OCI-LY1 (cell line): ENCODE results near the gene ME3.

Source experiments
- H2AFZ ChIP-seq: fragments of 200-600 bp; sonication (generic), shearing (Covaris generic); 2 replicates; pipeline ENCODE4 v1.6.0; 2014; ENCODE audit warnings: antibody characterized with exemption, mild to moderate bottlenecking, low read length
- H3F3A ChIP-seq: fragments of 200-600 bp; sonication (generic), shearing (Covaris generic); 2 replicates; pipeline ENCODE4 v1.6.0; 2014; ENCODE audit warnings: mild to moderate bottlenecking, antibody characterized with exemption, low read length, moderate library complexity; ENCODE audit not compliant: insufficient read depth
- H3K27ac ChIP-seq: fragments of 200-600 bp; sonication (generic); 2 replicates; pipeline ENCODE4 v1.5.1; 2014; ENCODE audit warnings: low read length, mixed run types, mild to moderate bottlenecking, low read depth; ENCODE audit not compliant: poor library complexity, severe bottlenecking
- H3K27me3 ChIP-seq: fragments of 200-600 bp; sonication (generic); 2 replicates; pipeline ENCODE4 v1.6.0; 2014; ENCODE audit warnings: antibody characterized with exemption, mild to moderate bottlenecking, low read length, moderate library complexity; ENCODE audit not compliant: insufficient read depth
- H3K36me3 ChIP-seq: fragments of 200-600 bp; sonication (generic); 2 replicates; pipeline ENCODE4 v1.6.1; 2014; ENCODE audit warnings: mild to moderate bottlenecking, antibody characterized with exemption, low read length, moderate library complexity, mixed read lengths; ENCODE audit not compliant: insufficient read depth
- H3K4me1 ChIP-seq: fragments of 200-600 bp; sonication (generic); 2 replicates; pipeline ENCODE4 v1.5.1; 2014; ENCODE audit warnings: mild to moderate bottlenecking, low read length, moderate library complexity; ENCODE audit not compliant: insufficient read depth, severe bottlenecking
- H3K4me2 ChIP-seq: fragments of 200-600 bp; sonication (generic), shearing (Covaris generic); 2 replicates; pipeline ENCODE4 v1.6.1; 2014; ENCODE audit warnings: low read length
- H3K4me3 ChIP-seq: fragments of 200-600 bp; sonication (generic); 2 replicates; pipeline ENCODE4 v1.5.1; 2014; ENCODE audit warnings: low read length, low read depth, mild to moderate bottlenecking, mixed read lengths; ENCODE audit not compliant: poor library complexity, severe bottlenecking
- H3K79me2 ChIP-seq: fragments of 200-600 bp; shearing (Covaris generic); 2 replicates; pipeline ENCODE4 v1.6.1; 2016; ENCODE audit warnings: mixed run types, low read length, mixed read lengths; ENCODE audit not compliant: insufficient read depth
- H3K9ac ChIP-seq: fragments of 200-600 bp; sonication (generic), shearing (Covaris generic); 2 replicates; pipeline ENCODE4 v1.6.1; 2014; ENCODE audit warnings: mild to moderate bottlenecking, low read length, mixed read lengths
- H3K9me2 ChIP-seq: fragments of 200-600 bp; sonication (generic), shearing (Covaris generic); 2 replicates; pipeline ENCODE4 v1.6.1; 2014; ENCODE audit warnings: low read depth, mild to moderate bottlenecking, low read length, mixed read lengths
- H3K9me3 ChIP-seq: fragments of 200-600 bp; shearing (Covaris generic); 2 replicates; pipeline ENCODE4 v1.6.1; 2014; ENCODE audit warnings: low read length, mixed read lengths
- H4K20me1 ChIP-seq: fragments of 200-600 bp; sonication (generic), shearing (Covaris generic); 2 replicates; pipeline ENCODE4 v1.6.0; 2016; ENCODE audit warnings: mild to moderate bottlenecking, low read length; ENCODE audit not compliant: insufficient read depth
- EZH2 ChIP-seq: fragments of 200-600 bp; sonication (generic), shearing (Covaris generic); IDR thresholded peaks from 2 replicates; pipeline ENCODE4 v1.8.0; 2017; ENCODE audit warnings: borderline replicate concordance, mixed run types, mild to moderate bottlenecking, antibody characterized with exemption, low read length, moderate library complexity, mixed read lengths
- TF ChIP-seq, protein P1 (sequence below): fragments of 200-600 bp; sonication (generic), shearing (Covaris generic); IDR thresholded peaks from 2 replicates; pipeline ENCODE4 v1.5.1; 2017; ENCODE audit warnings: mild to moderate bottlenecking, antibody characterized with exemption, low read length, moderate library complexity, mixed read lengths

ME3 gene

DNA sequence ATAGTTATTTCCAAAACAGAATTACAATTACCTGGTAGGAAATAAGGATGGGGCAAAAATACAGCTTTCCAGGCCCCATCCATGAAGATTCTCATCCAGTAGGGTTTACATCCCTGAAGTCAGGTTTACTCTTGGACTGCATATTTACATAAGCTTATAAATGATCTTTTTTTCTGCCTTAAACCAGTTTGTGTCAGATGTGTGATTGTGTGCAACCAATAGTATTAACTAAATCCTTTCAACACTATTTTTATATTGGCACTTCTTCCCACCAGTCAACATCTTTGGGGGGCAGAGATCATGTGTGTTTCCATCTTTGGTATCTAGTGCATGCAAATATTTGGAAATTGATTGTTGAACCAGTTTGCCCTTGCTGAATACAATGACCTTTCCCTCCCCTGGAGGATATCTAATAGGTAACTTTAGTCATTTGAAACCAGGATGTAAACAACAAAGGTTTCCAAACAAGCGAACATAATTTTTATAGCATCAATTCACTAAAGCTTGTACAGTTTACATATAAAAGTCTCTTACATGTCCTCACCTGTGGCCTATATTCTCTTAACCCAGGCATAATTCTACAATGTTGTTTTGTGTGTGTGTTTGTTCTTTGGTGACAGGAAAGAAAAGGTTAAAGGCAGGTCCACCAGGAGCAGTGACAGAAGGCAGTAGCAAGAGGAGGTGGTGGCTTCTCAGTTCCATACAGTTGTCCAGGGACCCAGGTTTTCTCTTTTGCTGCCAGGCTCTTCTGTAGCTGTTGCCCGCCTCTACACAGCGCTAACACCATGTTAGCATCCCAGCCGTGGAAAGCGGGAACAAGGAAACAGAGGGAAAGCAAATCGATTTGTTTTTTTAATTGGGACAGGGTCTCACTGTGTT, 1.7 kb upstream of the ME3 start:
- no peak overlapping the region for H3K4me2 ChIP-seq
- H3K9ac ChIP-seq: no peak overlapping the region
- no peaks in the 10 kb centered on the region for H3K9me2 ChIP-seq
- no peak overlapping the region for H2AFZ ChIP-seq
- no peaks in the 10 kb centered on the region for H3K4me1 ChIP-seq
- no peak overlapping the region for H3K4me3 ChIP-seq
- H3F3A ChIP-seq: no peaks in the 10 kb centered on the region
- H3K79me2 ChIP-seq: no peaks in the 10 kb centered on the region
- TF ChIP-seq EZH2: no peak
- TF ChIP-seq, protein P1, sequence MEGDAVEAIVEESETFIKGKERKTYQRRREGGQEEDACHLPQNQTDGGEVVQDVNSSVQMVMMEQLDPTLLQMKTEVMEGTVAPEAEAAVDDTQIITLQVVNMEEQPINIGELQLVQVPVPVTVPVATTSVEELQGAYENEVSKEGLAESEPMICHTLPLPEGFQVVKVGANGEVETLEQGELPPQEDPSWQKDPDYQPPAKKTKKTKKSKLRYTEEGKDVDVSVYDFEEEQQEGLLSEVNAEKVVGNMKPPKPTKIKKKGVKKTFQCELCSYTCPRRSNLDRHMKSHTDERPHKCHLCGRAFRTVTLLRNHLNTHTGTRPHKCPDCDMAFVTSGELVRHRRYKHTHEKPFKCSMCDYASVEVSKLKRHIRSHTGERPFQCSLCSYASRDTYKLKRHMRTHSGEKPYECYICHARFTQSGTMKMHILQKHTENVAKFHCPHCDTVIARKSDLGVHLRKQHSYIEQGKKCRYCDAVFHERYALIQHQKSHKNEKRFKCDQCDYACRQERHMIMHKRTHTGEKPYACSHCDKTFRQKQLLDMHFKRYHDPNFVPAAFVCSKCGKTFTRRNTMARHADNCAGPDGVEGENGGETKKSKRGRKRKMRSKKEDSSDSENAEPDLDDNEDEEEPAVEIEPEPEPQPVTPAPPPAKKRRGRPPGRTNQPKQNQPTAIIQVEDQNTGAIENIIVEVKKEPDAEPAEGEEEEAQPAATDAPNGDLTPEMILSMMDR: no peak
- no peaks in the 10 kb centered on the region for H3K9me3 ChIP-seq
- no peak overlapping the region for H3K27ac ChIP-seq
- H4K20me1 ChIP-seq: no peaks in the 10 kb centered on the region
- no peaks in the 10 kb centered on the region for H3K27me3 ChIP-seq
- no peaks in the 10 kb centered on the region for H3K36me3 ChIP-seq

DNA sequence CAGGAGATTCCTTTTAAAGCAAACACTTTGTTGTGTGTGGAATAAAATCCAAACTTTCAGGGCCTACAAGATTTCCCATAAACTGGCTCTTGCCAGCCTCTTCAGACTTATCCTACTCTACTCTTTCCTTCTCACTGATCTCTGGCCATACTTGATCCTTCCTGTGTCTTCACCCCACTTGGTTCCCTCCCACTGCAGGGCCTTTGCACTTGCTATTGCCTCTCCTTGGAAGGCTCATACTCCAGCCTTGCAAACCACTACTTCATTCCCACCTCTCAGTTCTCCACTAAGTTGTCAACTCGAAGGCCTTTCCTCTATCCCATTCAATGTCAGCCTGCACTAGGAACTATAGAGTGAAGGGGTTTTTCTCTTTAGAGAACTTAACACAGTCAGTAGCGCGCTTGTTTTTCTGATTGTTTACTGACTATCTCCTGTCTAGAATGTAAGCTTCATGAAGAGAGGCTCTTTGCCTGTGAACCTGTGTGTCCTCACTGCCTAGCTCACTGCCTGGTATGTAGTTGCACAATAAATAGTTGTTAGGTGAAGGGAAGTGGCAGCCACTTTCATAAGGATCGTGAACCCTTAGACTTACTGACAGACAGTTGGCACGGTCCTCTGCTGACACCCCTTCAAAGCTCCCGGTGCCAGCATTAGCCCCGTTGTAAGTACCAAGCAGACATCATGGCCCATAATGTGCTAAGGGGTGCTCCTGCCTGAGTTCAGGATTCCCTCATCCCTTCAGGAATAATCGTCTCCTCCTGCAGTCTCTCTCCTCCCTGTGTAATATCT, 833 bp upstream of the ME3 start:
- no peak overlapping the region for H3K4me3 ChIP-seq
- H3K79me2 ChIP-seq: no peaks in the 10 kb centered on the region
- H3K27me3 ChIP-seq: no peaks in the 10 kb centered on the region
- H3K27ac ChIP-seq: no peak overlapping the region
- no peak overlapping the region for H3K9ac ChIP-seq
- no peak overlapping the region for H3K4me2 ChIP-seq
- H3K36me3 ChIP-seq: no peaks in the 10 kb centered on the region
- H2AFZ ChIP-seq: no peak overlapping the region
- no peak for TF ChIP-seq EZH2
- TF ChIP-seq, protein P1: no peak
- no peaks in the 10 kb centered on the region for H3F3A ChIP-seq
- no peaks in the 10 kb centered on the region for H3K9me3 ChIP-seq
- H3K4me1 ChIP-seq: no peaks in the 10 kb centered on the region
- no peaks in the 10 kb centered on the region for H4K20me1 ChIP-seq
- no peaks in the 10 kb centered on the region for H3K9me2 ChIP-seq

DNA sequence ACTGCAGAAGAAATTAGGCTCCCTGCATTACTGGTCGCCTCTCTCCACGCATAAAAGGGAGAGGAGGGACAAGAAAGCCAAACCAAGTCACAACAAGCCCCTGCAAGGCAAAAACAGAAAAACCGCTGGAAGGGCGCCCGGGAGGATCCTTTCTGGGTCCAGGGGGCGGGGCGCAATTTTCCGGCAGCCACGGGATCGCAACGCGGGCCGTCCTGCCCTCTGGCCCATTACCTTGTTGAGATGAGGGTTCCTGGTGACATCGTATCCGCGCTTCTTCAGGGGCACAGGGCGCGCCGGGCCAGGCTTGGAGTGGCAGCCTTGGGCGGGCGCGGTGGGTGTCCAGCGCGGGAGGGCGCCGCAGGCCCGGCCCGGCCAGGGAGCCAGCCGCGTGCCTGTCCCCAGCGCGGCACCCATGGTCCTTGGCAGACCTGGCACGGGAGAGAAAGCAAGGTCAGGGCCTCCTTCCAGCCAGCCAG, 847 bp downstream of the ME3 start:
- H3K27ac ChIP-seq: no peak overlapping the region
- no peaks in the 10 kb centered on the region for H3F3A ChIP-seq
- H3K9ac ChIP-seq: no peak overlapping the region
- no peak overlapping the region for H3K4me3 ChIP-seq
- no peaks in the 10 kb centered on the region for H3K9me3 ChIP-seq
- H4K20me1 ChIP-seq: no peaks in the 10 kb centered on the region
- H2AFZ ChIP-seq: no peak overlapping the region
- no peaks in the 10 kb centered on the region for H3K9me2 ChIP-seq
- no peaks in the 10 kb centered on the region for H3K4me1 ChIP-seq
- no peak for TF ChIP-seq EZH2
- TF ChIP-seq, protein P1: no peak
- no peak overlapping the region for H3K4me2 ChIP-seq
- H3K79me2 ChIP-seq: no peaks in the 10 kb centered on the region
- H3K36me3 ChIP-seq: no peaks in the 10 kb centered on the region
- no peaks in the 10 kb centered on the region for H3K27me3 ChIP-seq
